HG03521 (cell line): ENCODE measurements around the gene PLD6.

Source experiments
- ATAC-seq: cut with Tn5 transposase; IDR thresholded peaks from one replicate; pipeline ENCODE4 v1.9.1; 2021; ENCODE audit warnings: mild to moderate bottlenecking, moderate library complexity; ENCODE audit not compliant: unreplicated experiment

The PLD6 gene

GRCh38 chr17:17227608-17228520, 21.7 kb upstream of the PLD6 start:
- ATAC-seq: no peak

DNA sequence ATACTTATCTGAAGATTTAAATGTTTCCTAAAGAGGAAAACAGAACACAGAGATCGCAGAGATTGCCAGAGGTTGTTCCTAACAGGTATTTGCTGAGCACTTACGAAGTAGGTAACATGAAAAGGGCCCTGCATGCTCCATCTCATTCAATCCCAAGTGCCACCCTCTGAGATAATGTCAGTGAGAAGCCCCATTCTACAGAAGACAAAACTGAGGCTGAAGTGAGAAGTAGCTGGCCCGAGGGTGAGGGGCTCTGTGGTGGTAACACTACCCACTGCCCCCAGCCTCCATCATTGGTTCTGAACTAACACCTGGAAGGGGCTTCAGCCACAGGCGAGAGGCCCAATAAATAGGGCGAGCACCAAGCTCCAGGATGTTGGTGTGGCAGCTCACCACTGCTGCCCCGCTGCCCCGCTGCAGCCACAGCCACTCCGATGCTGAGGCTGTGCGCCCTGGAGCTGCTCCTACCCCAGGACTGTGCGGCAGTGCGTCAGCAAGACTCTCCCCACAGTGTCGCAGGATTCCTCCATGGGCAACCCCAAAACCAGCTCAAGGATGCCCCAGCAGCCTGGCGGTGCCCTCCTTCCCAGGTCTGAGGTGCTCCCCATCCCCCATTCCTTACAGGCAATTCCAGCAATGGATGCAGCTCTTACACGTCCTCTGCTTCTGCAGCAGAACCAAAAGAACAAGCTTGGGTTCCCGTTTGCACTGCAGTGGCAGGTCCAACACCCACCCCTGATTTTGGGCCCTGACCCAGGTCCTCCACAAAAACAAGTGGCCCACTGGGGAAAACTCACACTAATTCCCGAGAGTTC, 20.5 kb upstream of the PLD6 start:
- ATAC-seq: no peak

DNA sequence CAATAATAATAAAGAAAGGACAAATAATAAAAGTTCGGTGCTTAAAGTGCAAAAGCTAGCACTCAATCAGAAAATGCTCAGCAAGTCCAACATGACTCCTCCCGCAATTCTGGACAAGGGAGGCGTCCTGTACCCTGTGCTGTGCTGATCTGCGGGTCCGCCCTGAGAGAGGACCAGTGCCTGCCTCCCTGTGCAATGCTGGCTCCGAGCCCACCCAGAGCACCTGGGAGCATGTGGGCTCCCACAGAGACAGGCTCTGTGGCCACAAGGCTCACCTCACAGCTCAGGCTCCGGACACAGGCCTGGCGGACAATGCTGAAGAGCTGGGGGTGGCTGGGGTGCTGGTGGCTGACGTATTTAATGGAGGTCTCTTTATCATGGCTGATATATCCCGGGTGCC, 19.8 kb upstream of the PLD6 start:
- ATAC-seq: no peak

DNA sequence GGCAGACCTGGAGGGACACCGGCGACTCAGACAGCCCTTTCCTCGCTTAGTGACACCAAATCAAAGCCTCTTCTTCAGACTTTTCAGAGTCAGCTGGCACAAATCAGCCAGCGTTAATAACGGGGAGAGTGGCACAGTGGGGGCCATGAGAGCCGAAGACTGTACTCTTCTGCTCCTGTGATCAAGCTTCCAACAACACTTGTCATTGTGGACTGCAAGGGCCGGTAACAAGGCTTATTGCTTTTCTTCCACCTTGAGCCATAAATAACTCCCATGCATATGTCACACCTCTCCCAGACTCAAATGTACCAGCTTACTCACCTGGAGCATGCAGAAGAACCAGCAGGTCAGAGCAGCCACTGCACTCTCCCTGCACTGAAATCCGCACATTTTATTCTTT, 18.0 kb upstream of the PLD6 start:
- no peak for ATAC-seq

DNA sequence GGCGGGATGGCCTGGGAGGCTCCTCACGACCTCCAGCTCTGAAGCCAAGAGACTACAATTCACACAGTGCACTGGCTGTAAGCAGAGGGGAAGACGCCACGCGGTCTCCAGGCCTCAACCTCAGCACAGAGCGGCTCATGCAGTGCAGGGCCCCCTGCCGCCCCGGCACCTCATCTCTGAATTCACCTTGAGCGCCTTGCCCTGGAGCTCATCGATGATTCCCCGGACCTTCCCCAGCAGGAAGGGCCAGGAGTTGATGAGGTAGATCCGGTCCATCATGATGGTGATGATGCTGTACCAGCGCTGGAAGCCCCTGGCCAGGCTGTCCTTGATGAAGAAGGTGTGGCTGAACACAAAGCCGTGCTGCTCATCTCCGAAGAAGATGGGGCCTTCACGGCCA, 17.6 kb upstream of the PLD6 start:
- no peak for ATAC-seq

DNA sequence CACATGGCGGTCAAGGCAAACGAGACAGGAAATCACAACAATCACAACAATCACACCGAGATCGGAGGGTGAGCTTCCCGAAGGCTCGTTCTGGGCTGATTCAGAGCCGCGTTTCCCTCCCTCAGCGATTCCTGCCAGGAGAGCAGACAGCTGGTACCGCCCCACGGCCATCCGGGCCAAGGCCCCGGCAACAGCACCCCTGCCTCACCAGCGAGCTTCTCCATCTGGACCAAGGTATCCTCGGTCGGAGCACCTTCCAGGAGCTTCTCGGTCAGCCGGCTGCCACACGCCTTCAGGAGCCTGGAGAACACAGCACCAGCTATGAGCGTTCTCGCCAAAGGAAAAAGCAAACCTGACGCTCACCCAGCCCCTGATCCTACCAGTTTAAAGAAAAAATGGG, 15.2 kb upstream of the PLD6 start:
- no peak for ATAC-seq

DNA sequence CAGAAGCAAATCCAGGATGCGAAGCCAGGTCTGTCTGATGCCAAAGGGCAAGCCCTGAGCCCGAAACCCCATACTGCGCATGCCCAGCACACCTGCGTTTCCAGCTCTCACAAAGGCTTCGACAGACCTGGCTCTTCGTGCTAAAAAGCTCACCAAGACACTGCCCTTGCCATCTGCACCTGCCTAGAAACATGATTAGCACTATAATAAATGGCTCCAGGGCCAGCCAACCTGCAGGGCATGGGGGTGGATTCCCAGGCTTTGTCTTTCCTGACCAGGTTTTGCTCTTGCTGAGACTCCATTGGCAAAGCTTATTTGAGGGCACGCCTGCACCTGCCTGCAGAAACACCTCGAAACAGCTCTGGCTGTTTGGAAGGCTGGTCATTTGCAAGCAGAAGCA, 14.4 kb upstream of the PLD6 start:
- ATAC-seq: no peak

DNA sequence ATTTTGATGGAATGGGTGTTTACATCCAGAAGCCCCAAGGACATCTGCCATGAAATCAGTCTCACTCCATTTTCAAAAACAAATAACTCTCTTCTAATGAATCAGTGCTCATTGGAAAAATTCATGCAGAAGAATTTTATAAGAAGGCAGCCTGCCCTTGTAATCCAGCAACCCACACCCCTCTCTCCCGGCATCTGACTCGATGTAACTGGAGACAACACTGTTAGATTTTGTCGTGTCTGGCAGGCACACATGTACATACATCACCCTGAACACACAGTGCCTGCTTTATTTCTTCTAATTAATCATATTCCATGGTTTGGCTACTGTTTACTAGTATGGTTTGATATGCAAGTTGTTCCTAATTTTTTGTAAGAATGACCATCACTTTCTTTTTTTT, 11.9 kb upstream of the PLD6 start:
- ATAC-seq: no peak

GRCh38 chr17:17216776-17217175, 10.6 kb upstream of the PLD6 start:
- no peak for ATAC-seq

DNA sequence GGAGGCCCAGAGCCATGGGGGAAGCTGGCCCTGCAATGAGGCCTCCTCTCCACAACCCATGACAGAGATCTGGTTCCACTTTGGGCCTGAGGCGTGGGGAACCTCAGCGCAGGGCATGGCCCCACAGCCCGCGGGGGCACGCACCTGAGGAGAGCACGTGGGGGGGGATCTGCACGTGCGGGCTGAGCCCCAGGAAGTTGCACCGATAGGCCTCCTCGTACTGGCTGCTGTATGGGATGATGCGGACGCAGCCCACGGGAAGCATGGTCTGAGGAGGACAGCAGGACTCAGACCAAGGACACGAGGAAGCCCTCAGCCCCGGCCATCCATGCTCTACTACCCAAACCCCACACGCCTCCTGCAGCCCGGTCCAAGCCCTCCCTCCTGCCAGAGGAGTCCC, 10.1 kb upstream of the PLD6 start:
- no peak for ATAC-seq

- ATAC-seq: no peak
Measured at GRCh38 chr17:17215575-17215974, 9.4 kb upstream of the PLD6 start.

GRCh38 chr17:17214646-17215436, 8.7 kb upstream of the PLD6 start:
- ATAC-seq: no peak

- no peak for ATAC-seq
Measured at GRCh38 chr17:17213775-17214174, 7.6 kb upstream of the PLD6 start.

- ATAC-seq: no peak
Measured at GRCh38 chr17:17207998-17208397, 1.9 kb upstream of the PLD6 start.

DNA sequence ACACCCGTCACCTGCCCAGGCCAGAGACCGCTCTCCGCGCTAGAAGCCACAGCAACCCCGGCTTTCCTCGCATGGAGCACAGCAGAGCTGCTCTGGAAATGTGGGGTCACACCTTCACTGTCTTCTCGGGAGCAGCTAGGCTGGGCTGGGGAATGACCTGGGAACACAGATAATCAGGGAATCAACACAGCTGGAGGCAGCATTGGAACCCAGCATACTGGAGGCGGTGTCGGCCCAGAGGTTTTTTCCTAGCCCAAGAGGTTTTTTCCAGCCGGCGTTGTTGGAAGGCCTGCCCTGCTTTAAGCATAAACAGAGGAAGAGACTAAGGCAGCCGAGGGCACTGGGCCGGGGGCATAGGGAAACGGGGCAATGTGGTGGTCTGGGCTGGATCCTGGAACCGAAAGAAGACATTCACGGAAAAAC, 791 bp upstream of the PLD6 start:
- ATAC-seq: no peak

DNA sequence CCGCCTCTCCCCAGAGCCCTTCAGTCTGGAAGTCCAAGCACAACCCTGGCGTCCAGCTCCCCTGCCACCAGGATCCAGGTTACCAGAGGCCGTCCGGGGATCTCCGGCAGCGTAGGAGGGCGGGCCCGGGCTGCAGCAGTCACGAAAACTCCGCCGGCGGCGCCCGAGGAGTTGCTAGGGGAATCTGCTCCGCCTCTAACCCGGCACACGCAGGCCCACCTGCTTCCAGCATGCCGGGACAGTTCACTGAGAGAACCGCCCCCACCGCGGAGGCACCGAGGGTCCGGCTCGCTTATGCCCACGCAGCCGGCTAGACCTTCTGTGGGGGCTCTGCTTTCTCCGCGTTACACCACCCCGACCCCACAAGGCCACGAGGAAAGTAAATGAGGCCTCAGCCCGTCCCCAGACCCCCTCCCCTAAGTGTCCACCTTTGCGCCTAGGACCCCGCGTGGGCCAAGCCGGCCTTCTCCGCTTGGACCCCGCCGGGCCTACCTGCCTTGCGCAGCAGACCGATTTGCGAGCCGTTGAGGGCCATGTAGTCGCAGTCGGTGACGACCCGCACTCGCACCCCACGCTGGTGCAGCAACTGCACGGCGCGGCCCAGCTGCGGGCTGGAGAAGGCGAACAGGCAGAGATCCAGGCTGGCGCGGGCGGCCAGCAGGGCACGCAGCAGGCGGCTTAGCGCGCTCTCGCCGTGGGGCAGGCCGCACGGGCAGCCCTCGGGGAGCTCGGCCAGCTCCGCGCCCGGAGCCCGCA, 587 bp downstream of the PLD6 start:
- ATAC-seq: peak; percentile 23

DNA sequence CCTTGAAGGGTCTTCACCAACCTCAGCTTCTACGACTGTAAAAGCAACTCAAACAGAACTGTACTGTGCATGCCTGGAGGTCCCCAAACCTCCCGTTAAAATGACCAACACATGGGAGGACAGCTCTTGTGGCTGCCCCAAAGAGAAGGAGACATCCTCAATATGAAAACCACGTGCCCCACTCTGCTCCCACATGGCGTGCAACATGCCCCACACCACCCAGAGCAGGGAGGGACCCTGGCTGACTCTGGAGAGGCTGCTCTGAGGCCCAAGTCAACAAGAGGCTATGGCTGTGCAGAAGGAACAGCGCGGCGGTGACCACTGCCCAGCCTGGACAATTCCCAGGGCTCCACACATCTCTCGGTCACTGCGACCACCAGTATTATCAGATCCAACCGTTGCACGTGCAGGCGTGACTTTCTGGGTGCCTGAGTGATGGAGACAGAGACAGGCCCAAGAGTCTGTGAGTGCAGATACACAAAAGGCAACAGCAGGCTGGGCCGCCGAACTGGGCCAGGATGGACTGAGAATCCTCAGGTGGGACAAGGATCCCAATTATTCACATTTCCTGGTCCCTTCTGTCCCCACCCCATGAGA, 1.4 kb downstream of the PLD6 start:
- ATAC-seq: no peak

DNA sequence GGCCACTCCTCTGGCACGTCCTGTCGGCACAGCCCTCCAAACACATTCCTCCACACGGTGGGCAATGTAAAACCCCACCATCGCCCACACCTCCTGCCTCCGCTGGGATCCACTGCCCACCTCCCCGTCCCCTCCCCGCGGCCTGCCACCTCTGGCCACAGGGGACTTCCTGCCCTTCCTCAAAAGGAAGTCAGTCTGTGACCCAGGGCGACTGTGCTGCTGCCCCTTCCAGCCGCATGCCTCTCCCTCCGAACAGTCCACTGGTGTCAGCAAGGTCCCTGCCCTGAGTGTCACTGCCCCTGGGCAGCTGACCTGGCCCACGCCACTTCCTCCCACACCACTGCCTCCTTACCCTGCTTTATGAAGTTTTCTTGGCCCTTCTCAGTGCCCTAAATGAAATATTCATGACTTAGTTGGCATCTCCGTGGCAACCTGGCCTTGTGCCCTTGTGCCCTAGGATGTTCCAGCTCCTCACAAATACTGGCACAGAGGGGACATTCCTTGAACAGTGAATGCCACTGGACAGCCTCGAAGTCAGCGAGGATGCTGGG, 2.0 kb downstream of the PLD6 start:
- ATAC-seq: no peak

DNA sequence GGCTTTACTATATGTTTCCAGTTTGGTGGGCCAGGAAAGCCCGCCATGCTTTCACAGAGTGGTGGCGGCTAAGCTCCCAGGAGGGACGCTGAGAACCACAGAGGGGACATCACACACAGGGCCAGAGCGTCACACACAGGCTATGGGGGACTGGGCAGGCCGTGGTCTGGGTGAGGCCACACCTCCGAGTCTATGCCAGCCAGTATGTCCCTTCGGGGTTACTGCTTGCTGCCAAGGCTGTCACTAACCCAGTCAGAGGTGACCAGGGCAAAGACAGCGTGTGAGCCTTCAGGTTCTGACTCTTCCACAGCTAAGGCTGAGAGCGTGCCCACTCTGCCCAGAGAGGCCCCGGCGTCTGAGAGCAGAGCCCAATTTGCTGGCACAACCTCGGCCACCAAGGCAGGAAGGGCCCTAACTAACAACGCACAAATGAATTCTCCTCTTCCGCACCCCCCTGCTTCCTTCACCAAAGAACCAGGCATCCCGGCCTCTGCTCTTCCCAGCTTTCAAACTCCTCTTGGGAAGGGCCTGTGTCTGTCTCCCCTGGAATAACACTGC, 2.9 kb downstream of the PLD6 start:
- no peak for ATAC-seq

GRCh38 chr17:17201907-17202306, 4.2 kb downstream of the PLD6 start:
- ATAC-seq: no peak
